ENCODE measurements around the gene CTH. TPM values are rescaled to one million over a fixed set of nuclear protein-coding genes. Genes with fewer than 3 reads are reported as not detected.

CTH gene
- total RNA-seq, 2 donors from 2014 or later, result 19.1 to 26.2 TPM

GRCh38 chr1:70383483-70383882 lies 27.6 kb upstream of the CTH start:
- no peaks in the 10 kb centered on the region for H3K9me3 Mint-ChIP-seq
- Histone ChIP-seq H3K4me1 (ENCODE audit: control insufficient read depth, insufficient read depth, low read length) (no peaks in the 10 kb centered on the region), H3K27ac (ENCODE audit: low read depth, low read length) (no peak overlapping the region), H3K9me3 (ENCODE audit: control insufficient read depth, low read length) (no peaks in the 10 kb centered on the region), H3K36me3 (ENCODE audit: control insufficient read depth, insufficient read depth, low read length) (no peaks in the 10 kb centered on the region), H3K9ac (ENCODE audit: extremely low read depth, low read length, poor library complexity, severe bottlenecking) (no peak overlapping the region), H3K27me3 (ENCODE audit: control insufficient read depth, insufficient read depth, low read length, poor library complexity, severe bottlenecking) (no peaks in the 10 kb centered on the region), H3K4me3 (ENCODE audit: low read length) (no peak overlapping the region)
- H3K4me1 Mint-ChIP-seq, result peaks cover 9% of the 10 kb centered on the region
- no peak overlapping the region for H3K27ac Mint-ChIP-seq
- TF ChIP-seq CTCF (conservative IDR thresholded peaks at IDR 0.05), result no peak
- 87 to 100% methylated on average over 1 to 3 of the region's 3 CpGs for WGBS, 2 experiments (ENCODE audit: insufficient coverage in 1 of 2, insufficient read length in 1 of 2)
- no peak overlapping the region for H3K4me3 Mint-ChIP-seq
- no peaks in the 10 kb centered on the region for H3K36me3 Mint-ChIP-seq (ENCODE audit: low read depth)
- no peaks in the 10 kb centered on the region for H3K27me3 Mint-ChIP-seq (ENCODE audit: insufficient read depth)
- DNase-seq, result no peak

GRCh38 chr1:70384542-70384941 lies 26.5 kb upstream of the CTH start:
- H3K27me3 Mint-ChIP-seq (ENCODE audit: insufficient read depth), result no peaks in the 10 kb centered on the region
- Histone ChIP-seq H3K27me3 (ENCODE audit: control insufficient read depth, insufficient read depth, low read length, poor library complexity, severe bottlenecking) (no peaks in the 10 kb centered on the region), H3K9me3 (ENCODE audit: control insufficient read depth, low read length) (no peaks in the 10 kb centered on the region), H3K4me3 (ENCODE audit: low read length) (no peak overlapping the region), H3K27ac (ENCODE audit: low read depth, low read length) (no peak overlapping the region), H3K36me3 (ENCODE audit: control insufficient read depth, insufficient read depth, low read length) (no peaks in the 10 kb centered on the region), H3K9ac (ENCODE audit: extremely low read depth, low read length, poor library complexity, severe bottlenecking) (no peak overlapping the region), H3K4me1 (ENCODE audit: control insufficient read depth, insufficient read depth, low read length) (no peaks in the 10 kb centered on the region)
- DNase-seq, result no peak
- TF ChIP-seq CTCF (conservative IDR thresholded peaks at IDR 0.05), result no peak
- no peaks in the 10 kb centered on the region for H3K9me3 Mint-ChIP-seq
- WGBS, 2 experiments (ENCODE audit: insufficient coverage in 1 of 2, insufficient read length in 1 of 2), result 100% methylated on average over 1 of the region's 2 CpGs; no CpG with 5 or more reads in 1 of the 2 experiments
- H3K36me3 Mint-ChIP-seq (ENCODE audit: low read depth), result no peaks in the 10 kb centered on the region
- peaks cover 9% of the 10 kb centered on the region for H3K4me1 Mint-ChIP-seq
- H3K4me3 Mint-ChIP-seq, result no peak overlapping the region
- H3K27ac Mint-ChIP-seq, result no peak overlapping the region

- no peaks in the 10 kb centered on the region for H3K4me1 ChIP-seq (ENCODE audit: control insufficient read depth, insufficient read depth, low read length)
- DNase-seq, result no peak
- no peaks in the 10 kb centered on the region for H3K27me3 Mint-ChIP-seq (ENCODE audit: insufficient read depth)
- no peak for TF ChIP-seq CTCF (conservative IDR thresholded peaks at IDR 0.05)
- no peak overlapping the region for H3K27ac ChIP-seq (ENCODE audit: low read depth, low read length)
- no peaks in the 10 kb centered on the region for H3K36me3 ChIP-seq (ENCODE audit: control insufficient read depth, insufficient read depth, low read length)
- WGBS, 2 experiments (ENCODE audit: insufficient coverage in 1 of 2, insufficient read length in 1 of 2), result 88 to 94% methylated on average over 3 to 6 of the region's 6 CpGs
- H3K9ac ChIP-seq (ENCODE audit: extremely low read depth, low read length, poor library complexity, severe bottlenecking), result no peak overlapping the region
- H3K27ac Mint-ChIP-seq, result no peak overlapping the region
- no peak overlapping the region for H3K4me3 ChIP-seq (ENCODE audit: low read length)
- H3K27me3 ChIP-seq (ENCODE audit: control insufficient read depth, insufficient read depth, low read length, poor library complexity, severe bottlenecking), result no peaks in the 10 kb centered on the region
- no peak overlapping the region for H3K4me3 Mint-ChIP-seq
- H3K9me3 Mint-ChIP-seq, result no peaks in the 10 kb centered on the region
- no peaks in the 10 kb centered on the region for H3K9me3 ChIP-seq (ENCODE audit: control insufficient read depth, low read length)
- no peaks in the 10 kb centered on the region for H3K36me3 Mint-ChIP-seq (ENCODE audit: low read depth)
- H3K4me1 Mint-ChIP-seq, result peaks cover 9% of the 10 kb centered on the region
These were observed 25.6 kb upstream of the CTH start for GRCh38 chr1:70385477-70385876.
